Body of pancreas (tissue), 4 donors: ENCODE results near the gene CD109. TPM values are rescaled to one million over a fixed set of nuclear protein-coding genes. Genes with fewer than 3 reads are reported as not detected.
A peak's percentile ranks its signal among the peaks of the same experiment; 100 is the strongest.

Experiments used
- ATAC-seq: fragments of 150-250 bp; one replicate; pipeline ENCODE4 v1.9.1; 2016
- DNase-seq, 4 donors: peaks; one replicate each; pipeline ENCODE4 v3.0.0-alpha.2; 2019
- H3K27ac ChIP-seq, 4 donors: fragments of 200-600 bp; sonication (generic); 1 replicate in 3 of 4; 2 replicates in 1 of 4; pipeline versions ENCODE4 v1.5.1 to v1.6.1; 2016 to 2019; ENCODE audit warnings: mild to moderate bottlenecking in 1 of 4, mixed read lengths in 1 of 4, moderate library complexity in 1 of 4
- H3K27me3 ChIP-seq, 2 donors: fragments of 200-600 bp; sonication (generic); one replicate each; pipeline ENCODE4 v1.6.0; 2016; ENCODE audit warnings: mild to moderate bottlenecking in 1 of 2
- H3K36me3 ChIP-seq, 2 donors: fragments of 200-600 bp; sonication (generic); replicated peaks in 1 of 2; 2 replicates each; pipeline ENCODE4 v1.5.1; 2016; ENCODE audit warnings: low read depth in 2 of 2; ENCODE audit not compliant: insufficient read depth in 1 of 2
- H3K4me1 ChIP-seq: fragments of 200-600 bp; sonication (generic); one replicate; pipeline ENCODE4 v1.6.0; 2016
- H3K4me3 ChIP-seq, 2 donors: fragments of 200-600 bp; sonication (generic); 1 replicate in 1 of 2; 2 replicates in 1 of 2; pipeline ENCODE4 v1.5.1; 2016 to 2019
- H3K9me3 ChIP-seq, 3 donors: fragments of 200-600 bp; sonication (generic); 1 replicate in 2 of 3; 2 replicates in 1 of 3; pipeline ENCODE4 v1.5.1; 2016
- POLR2A ChIP-seq, 3 donors: fragments of 450-650 bp; IDR thresholded peaks; one replicate each; pipeline ENCODE4 v1.6.1; 2016; ENCODE audit warnings: antibody characterized with exemption in 3 of 3, mild to moderate bottlenecking in 2 of 3
- WGBS, 2 donors: methylation state at CpG; one replicate each; pipeline ENCODE4 v1.1.5; 2017; 5-methylcytosine and 5-hydroxymethylcytosine counted together
- intact Hi-C: fragments of 100-400 bp; cut with DNase I; formaldehyde crosslinking; loops from one replicate; pipeline ENCODE4 v1.15.1; 2023
- total RNA-seq, 2 donors: library from RNA; depleted of rRNA; stranded (reverse); fragments of >200 nt; gene quantifications; one replicate each; pipeline ENCODE4 v1.1.0, GENCODE V29; 2016
- TF ChIP-seq, protein P1 (sequence below), 7 experiments: fragments of 450-650 bp in 4 of 7; fragments of 200-600 bp in 3 of 7; sonication (generic) in 3 of 7; IDR thresholded peaks; one replicate each; pipeline ENCODE4 v1.5.1; 2016 to 2019; ENCODE audit warnings: antibody characterized with exemption in 7 of 7

CD109 gene
- total RNA-seq, 2 donors from 2014 or later: 2.6 to 30.7 TPM

DNA sequence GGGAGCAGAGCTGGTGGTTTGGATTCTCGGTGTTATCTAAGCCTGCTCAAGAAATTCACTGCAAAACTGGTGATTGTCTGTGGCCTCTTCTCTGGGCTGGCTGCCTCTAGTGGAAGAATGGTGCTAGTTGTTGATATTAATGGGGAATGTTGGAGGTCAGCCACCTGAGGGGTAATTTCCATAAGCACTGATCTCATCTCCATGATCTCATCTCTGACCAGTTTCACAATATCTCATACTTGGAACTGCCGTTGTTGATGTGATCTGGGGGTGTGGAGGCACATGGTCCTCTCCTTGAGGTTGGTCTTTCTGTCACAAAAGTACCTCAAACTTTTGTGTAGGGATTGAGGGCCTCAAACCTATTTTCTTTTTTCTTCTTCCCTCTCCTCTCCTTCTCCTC is 102.6 kb downstream of the CD109 start:
- Histone ChIP-seq H3K36me3 (no peaks in the 10 kb centered on the region), H3K4me3 (no peak overlapping the region), H3K27me3 (no peaks in the 10 kb centered on the region), H3K27ac (no peak overlapping the region), H3K9me3 (no peaks in the 10 kb centered on the region), H3K4me1 (no peaks in the 10 kb centered on the region)
- intact Hi-C loops: no loop called here
- WGBS, 2 donors: 52 to 60% methylated on average over 2 of the region's 2 CpGs
- no peak for TF ChIP-seq POLR2A (IDR thresholded peaks at IDR 0.05)
- TF ChIP-seq, protein P1, sequence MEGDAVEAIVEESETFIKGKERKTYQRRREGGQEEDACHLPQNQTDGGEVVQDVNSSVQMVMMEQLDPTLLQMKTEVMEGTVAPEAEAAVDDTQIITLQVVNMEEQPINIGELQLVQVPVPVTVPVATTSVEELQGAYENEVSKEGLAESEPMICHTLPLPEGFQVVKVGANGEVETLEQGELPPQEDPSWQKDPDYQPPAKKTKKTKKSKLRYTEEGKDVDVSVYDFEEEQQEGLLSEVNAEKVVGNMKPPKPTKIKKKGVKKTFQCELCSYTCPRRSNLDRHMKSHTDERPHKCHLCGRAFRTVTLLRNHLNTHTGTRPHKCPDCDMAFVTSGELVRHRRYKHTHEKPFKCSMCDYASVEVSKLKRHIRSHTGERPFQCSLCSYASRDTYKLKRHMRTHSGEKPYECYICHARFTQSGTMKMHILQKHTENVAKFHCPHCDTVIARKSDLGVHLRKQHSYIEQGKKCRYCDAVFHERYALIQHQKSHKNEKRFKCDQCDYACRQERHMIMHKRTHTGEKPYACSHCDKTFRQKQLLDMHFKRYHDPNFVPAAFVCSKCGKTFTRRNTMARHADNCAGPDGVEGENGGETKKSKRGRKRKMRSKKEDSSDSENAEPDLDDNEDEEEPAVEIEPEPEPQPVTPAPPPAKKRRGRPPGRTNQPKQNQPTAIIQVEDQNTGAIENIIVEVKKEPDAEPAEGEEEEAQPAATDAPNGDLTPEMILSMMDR (IDR thresholded peaks at IDR 0.05): no peak
- ATAC-seq (peak; percentile 33), DNase-seq (peak in 1 of 4 donors; percentile 13)

DNA sequence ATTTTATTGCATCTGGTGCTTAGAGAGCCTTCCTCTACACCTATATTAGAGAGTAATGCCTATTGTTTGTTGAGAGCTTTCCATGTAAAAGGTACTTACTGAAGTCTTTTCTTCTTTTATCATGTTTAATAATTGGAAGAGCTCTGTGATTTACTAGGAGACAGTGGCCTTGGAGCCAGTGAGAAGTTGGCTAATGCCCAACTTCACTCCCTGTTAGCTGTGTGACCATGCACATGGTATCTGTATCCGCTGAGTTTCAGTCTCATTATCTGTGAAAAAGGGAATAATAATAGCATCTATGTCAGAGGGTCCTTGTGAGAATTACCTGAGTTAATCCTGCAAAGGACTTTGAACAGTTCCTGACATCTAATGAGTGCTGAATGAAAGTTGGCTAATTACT is 105.0 kb downstream of the CD109 start:
- TF ChIP-seq, protein P1 (IDR thresholded peaks at IDR 0.05): no peak
- no peak for TF ChIP-seq POLR2A (IDR thresholded peaks at IDR 0.05)
- H3K4me1 ChIP-seq: no peaks in the 10 kb centered on the region
- no peaks in the 10 kb centered on the region for H3K9me3 ChIP-seq
- intact Hi-C loops: no loop called here
- H3K27ac ChIP-seq: no peak overlapping the region
- ATAC-seq: no peak
- H3K27me3 ChIP-seq: no peaks in the 10 kb centered on the region
- H3K4me3 ChIP-seq: no peak overlapping the region
- H3K36me3 ChIP-seq: no peaks in the 10 kb centered on the region
- WGBS, 2 donors: 16 to 28% methylated on average over 1 of the region's 1 CpG
- DNase-seq: peak in 1 of 4 donors; percentile 7

DNA sequence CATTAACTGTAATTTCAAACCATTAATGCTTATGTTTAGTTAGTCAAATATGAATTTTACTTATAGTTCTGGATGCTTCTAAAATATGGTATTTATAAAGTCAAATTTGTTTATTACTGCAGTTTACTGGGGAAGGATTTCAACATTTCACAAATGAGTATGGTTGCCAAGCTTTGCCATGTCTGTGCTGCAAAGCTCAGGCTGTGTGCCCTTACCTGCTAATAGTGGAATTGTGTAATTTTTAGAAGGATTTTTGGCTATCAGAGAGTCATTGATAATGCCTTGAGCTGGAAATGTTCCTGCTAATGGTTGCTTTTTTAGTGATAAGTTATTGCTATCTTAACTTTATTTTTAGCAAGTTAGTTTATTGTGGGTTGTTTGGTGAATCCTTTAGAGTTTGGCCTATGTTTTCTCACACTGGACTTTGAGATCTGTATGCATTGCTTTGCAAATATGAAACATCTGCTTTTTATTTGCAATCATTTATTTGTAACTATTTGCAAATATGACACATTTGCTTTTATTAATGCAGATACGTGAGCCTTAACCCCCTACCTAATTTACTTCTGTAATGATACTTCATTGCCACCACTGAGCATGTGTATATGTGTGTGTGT is 105.8 kb downstream of the CD109 start:
- Histone ChIP-seq H3K9me3 (no peaks in the 10 kb centered on the region), H3K27ac (no peak overlapping the region), H3K27me3 (no peaks in the 10 kb centered on the region), H3K36me3 (no peaks in the 10 kb centered on the region), H3K4me1 (no peaks in the 10 kb centered on the region), H3K4me3 (no peak overlapping the region)
- no peak for TF ChIP-seq POLR2A (IDR thresholded peaks at IDR 0.05)
- TF ChIP-seq, protein P1 (IDR thresholded peaks at IDR 0.05): no peak
- WGBS, 2 donors: 25 to 39% methylated on average over 1 of the region's 1 CpG
- ATAC-seq (no peak), DNase-seq (no peak)
- intact Hi-C loops: no loop called here

DNA sequence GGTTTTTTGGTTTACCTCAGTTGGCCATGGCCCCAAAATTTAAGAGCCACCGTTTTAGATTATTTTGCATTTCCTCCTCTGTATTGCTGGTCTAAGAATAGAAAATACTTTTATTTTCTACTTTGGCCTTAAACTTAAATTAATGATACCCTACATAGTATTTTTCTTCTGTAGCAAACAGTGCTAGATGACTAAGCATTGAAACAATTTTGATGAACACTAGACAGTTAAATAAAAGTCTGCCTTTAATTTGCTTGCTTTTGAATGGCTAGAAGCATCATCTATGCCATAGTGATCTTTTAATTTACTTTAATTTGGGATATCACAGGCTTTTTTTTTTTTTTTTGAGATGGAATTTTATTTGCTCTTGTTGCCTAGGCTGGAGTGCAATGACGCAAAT is 106.4 kb downstream of the CD109 start:
- TF ChIP-seq, protein P1 (IDR thresholded peaks at IDR 0.05): no peak
- no peak for TF ChIP-seq POLR2A (IDR thresholded peaks at IDR 0.05)
- WGBS, 2 donors: 65 to 83% methylated on average over 2 of the region's 2 CpGs
- no peaks in the 10 kb centered on the region for H3K9me3 ChIP-seq
- no peaks in the 10 kb centered on the region for H3K27me3 ChIP-seq
- no peak for ATAC-seq
- no peak overlapping the region for H3K27ac ChIP-seq
- H3K36me3 ChIP-seq: no peaks in the 10 kb centered on the region
- no peaks in the 10 kb centered on the region for H3K4me1 ChIP-seq
- H3K4me3 ChIP-seq: no peak overlapping the region
- DNase-seq: no peak
- intact Hi-C loops: no loop called here
